ENCODE measurements around the gene DDI1. TPM values are rescaled to one million over a fixed set of nuclear protein-coding genes. Genes with fewer than 3 reads are reported as not detected.

The DDI1 gene
- total and polyA plus RNA-seq, 2 donors (not counting 1 experiment from before 2014, with no cell fraction given) = not detected

DNA sequence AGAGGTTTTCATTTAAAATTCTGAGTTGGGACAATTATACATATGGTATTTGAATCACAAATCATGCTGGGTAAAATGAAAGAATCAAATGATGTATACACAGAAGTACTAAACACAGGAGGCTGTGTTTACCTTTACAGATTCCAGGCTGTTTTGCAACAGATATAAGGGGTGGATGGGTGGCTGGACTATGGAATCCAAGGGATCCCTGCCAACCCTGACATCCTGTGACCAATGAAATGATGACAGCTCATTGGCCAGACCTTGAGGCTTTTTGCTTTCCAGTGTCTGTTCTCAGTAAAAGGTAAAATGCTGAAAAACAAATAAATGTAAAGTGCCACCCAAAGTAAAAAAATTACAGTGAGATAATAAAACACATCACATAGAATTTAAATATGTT is 3.3 kb upstream of the DDI1 start:
- H3K9ac ChIP-seq (ENCODE audit: low read length) = no peak overlapping the region
- no peaks in the 10 kb centered on the region for H3K4me1 ChIP-seq (ENCODE audit: control insufficient read depth in 2 of 2, insufficient read depth in 2 of 2, low read length in 2 of 2)
- H3K9me3 Mint-ChIP-seq (ENCODE audit: insufficient read depth) = peaks cover 3% of the 10 kb centered on the region
- CTCF ChIA-PET = no interaction called here
- no peak overlapping the region for H3K27ac ChIP-seq (ENCODE audit: low read length in 2 of 2)
- no peaks in the 10 kb centered on the region for H3K4me1 Mint-ChIP-seq
- peaks cover 0 to 9% (median 0%) of the 10 kb centered on the region in 3 donors for H3K9me3 ChIP-seq (ENCODE audit: control extremely low read depth in 1 of 3, control insufficient read depth in 2 of 3, insufficient read depth in 1 of 3, low read length in 2 of 3)
- intact Hi-C loops (cut with micrococcal nuclease) = no loop called here
- H2AFZ ChIP-seq (ENCODE audit: insufficient read depth, low read depth, low read length, poor library complexity, severe bottlenecking) = no peak overlapping the region
- POLR2A ChIA-PET = no interaction called here
- H3K4me3 ChIP-seq (ENCODE audit: control extremely low read depth in 1 of 5, extremely low read depth in 1 of 5, insufficient read depth in 1 of 5, low read depth in 2 of 5, low read length in 4 of 5) = no peak overlapping the region
- H3K4me2 ChIP-seq (replicated peaks; ENCODE audit: low read depth, low read length, poor library complexity, severe bottlenecking) = no peak overlapping the region
- no peak overlapping the region for H3K4me3 Mint-ChIP-seq
- DNase-seq = no peak
- no peaks in the 10 kb centered on the region for H3K27me3 ChIP-seq (replicated peaks in 1 of 4; ENCODE audit: control extremely low read depth in 1 of 4, control insufficient read depth in 3 of 4, insufficient read depth in 4 of 4, low read length in 3 of 4)
- TF ChIP-seq, protein P1, sequence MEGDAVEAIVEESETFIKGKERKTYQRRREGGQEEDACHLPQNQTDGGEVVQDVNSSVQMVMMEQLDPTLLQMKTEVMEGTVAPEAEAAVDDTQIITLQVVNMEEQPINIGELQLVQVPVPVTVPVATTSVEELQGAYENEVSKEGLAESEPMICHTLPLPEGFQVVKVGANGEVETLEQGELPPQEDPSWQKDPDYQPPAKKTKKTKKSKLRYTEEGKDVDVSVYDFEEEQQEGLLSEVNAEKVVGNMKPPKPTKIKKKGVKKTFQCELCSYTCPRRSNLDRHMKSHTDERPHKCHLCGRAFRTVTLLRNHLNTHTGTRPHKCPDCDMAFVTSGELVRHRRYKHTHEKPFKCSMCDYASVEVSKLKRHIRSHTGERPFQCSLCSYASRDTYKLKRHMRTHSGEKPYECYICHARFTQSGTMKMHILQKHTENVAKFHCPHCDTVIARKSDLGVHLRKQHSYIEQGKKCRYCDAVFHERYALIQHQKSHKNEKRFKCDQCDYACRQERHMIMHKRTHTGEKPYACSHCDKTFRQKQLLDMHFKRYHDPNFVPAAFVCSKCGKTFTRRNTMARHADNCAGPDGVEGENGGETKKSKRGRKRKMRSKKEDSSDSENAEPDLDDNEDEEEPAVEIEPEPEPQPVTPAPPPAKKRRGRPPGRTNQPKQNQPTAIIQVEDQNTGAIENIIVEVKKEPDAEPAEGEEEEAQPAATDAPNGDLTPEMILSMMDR (IDR thresholded peaks at IDR 0.05) = no peak
- TF ChIP-seq EZH2 (IDR thresholded peaks at IDR 0.05; ENCODE audit: borderline replicate concordance, insufficient read depth, low read depth, low read length, poor library complexity, severe bottlenecking) = no peak
- H3K79me2 ChIP-seq (ENCODE audit: control insufficient read depth, insufficient read depth, low read length) = no peaks in the 10 kb centered on the region
- H3K27ac Mint-ChIP-seq = no peak overlapping the region
- no peaks in the 10 kb centered on the region for H3K27me3 Mint-ChIP-seq
- no peaks in the 10 kb centered on the region for H4K20me1 ChIP-seq (ENCODE audit: control insufficient read depth, insufficient read depth, low read length, poor library complexity, severe bottlenecking)
- H3K36me3 ChIP-seq (replicated peaks in 1 of 2; ENCODE audit: control extremely low read depth in 1 of 2, control insufficient read depth in 1 of 2, extremely low read depth in 1 of 2, insufficient read depth in 2 of 2, low read length in 1 of 2) = no peaks in the 10 kb centered on the region
- ATAC-seq (ENCODE audit: low read depth) = no peak

DNA sequence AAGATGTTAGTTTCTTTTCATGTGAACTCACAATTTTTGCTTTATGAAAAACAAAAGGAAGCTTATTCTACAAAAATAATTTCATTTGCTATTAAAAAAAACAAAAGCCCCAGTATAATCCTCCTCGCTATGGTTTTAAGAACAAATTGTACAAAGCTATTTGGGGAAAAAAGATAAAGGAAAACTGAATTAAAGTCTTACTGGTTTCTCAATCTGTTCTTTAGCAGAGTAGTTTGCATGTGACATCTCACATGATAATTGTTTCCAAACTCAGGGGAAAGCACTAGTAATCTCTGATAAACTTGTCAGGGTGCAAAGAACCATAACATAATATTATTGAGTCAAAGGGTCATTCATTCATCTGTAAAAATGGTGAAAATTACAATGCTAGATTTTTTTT is 2.9 kb upstream of the DDI1 start:
- ATAC-seq (ENCODE audit: low read depth) = no peak
- Histone ChIP-seq H3K27ac (ENCODE audit: low read length in 2 of 2) (no peak overlapping the region), H3K27me3 (replicated peaks in 1 of 4; ENCODE audit: control extremely low read depth in 1 of 4, control insufficient read depth in 3 of 4, insufficient read depth in 4 of 4, low read length in 3 of 4) (no peaks in the 10 kb centered on the region), H3K4me2 (replicated peaks; ENCODE audit: low read depth, low read length, poor library complexity, severe bottlenecking) (no peak overlapping the region), H3K4me3 (ENCODE audit: control extremely low read depth in 1 of 5, extremely low read depth in 1 of 5, insufficient read depth in 1 of 5, low read depth in 2 of 5, low read length in 4 of 5) (no peak overlapping the region), H3K79me2 (ENCODE audit: control insufficient read depth, insufficient read depth, low read length) (no peaks in the 10 kb centered on the region), H3K9ac (ENCODE audit: low read length) (no peak overlapping the region), H3K4me1 (ENCODE audit: control insufficient read depth in 2 of 2, insufficient read depth in 2 of 2, low read length in 2 of 2) (no peaks in the 10 kb centered on the region), H3K36me3 (replicated peaks in 1 of 2; ENCODE audit: control extremely low read depth in 1 of 2, control insufficient read depth in 1 of 2, extremely low read depth in 1 of 2, insufficient read depth in 2 of 2, low read length in 1 of 2) (no peaks in the 10 kb centered on the region), H2AFZ (ENCODE audit: insufficient read depth, low read depth, low read length, poor library complexity, severe bottlenecking) (no peak overlapping the region), H4K20me1 (ENCODE audit: control insufficient read depth, insufficient read depth, low read length, poor library complexity, severe bottlenecking) (no peaks in the 10 kb centered on the region), H3K9me3 (ENCODE audit: control extremely low read depth in 1 of 3, control insufficient read depth in 2 of 3, insufficient read depth in 1 of 3, low read length in 2 of 3) (peaks cover 0 to 9% (median 0%) of the 10 kb centered on the region in 3 donors)
- POLR2A ChIA-PET = no interaction called here
- WGBS (ENCODE audit: insufficient coverage) = no CpG with 5 or more reads among the region's 1 CpG
- H3K27me3 Mint-ChIP-seq = no peaks in the 10 kb centered on the region
- no peak for DNase-seq
- TF ChIP-seq EZH2 (IDR thresholded peaks at IDR 0.05; ENCODE audit: borderline replicate concordance, insufficient read depth, low read depth, low read length, poor library complexity, severe bottlenecking) = no peak
- TF ChIP-seq, protein P1 (IDR thresholded peaks at IDR 0.05) = no peak
- no peak overlapping the region for H3K4me3 Mint-ChIP-seq
- intact Hi-C loops (cut with micrococcal nuclease) = no loop called here
- H3K9me3 Mint-ChIP-seq (ENCODE audit: insufficient read depth) = peaks cover 3% of the 10 kb centered on the region
- H3K4me1 Mint-ChIP-seq = no peaks in the 10 kb centered on the region
- H3K27ac Mint-ChIP-seq = no peak overlapping the region
- CTCF ChIA-PET = no interaction called here
